ENCODE data around the gene CNIH3.

The CNIH3 gene

DNA sequence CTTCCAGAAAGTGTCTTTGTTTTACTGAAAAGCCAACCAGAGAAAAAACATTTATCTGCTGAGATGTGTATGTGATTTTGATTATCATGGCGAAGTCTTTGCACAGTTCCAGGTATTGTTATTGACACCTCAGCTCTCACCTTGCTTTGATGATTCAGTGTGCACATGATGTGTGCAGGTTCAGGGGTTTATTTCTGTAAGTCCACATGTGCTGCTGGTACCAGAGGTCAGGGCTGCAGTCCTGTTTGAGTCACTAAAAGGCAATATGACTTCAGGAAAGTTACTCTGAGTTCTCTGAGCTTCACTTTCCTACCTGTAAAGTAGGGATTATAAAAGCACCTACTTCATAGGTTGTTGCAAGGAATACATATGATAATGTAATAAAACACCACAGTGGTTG lies 97.1 kb downstream of the CNIH3 start:
- in situ Hi-C loops (cut with MboI; ENCODE audit: low sequenced_read_pairs) = no loop called here

DNA sequence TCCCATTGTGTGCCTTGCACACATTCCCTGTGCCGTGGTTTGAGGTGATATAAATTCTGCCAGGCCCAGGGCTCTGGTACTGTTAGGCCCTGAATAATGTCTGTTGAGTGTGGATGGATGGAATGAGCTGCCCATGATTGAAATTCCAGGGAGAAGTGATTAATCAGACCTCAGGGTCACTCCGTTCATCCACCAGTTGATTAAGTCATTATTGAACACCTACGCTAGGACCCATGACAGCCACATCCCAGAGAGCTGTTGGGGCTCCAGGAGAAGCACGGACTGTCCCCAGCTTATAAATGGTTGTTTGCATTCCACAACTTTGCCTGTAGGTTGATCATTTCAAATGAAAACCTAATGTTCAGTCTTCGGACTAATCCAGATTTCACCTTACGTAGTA lies 98.4 kb downstream of the CNIH3 start:
- in situ Hi-C loops (cut with MboI; ENCODE audit: low sequenced_read_pairs) = no loop called here

DNA sequence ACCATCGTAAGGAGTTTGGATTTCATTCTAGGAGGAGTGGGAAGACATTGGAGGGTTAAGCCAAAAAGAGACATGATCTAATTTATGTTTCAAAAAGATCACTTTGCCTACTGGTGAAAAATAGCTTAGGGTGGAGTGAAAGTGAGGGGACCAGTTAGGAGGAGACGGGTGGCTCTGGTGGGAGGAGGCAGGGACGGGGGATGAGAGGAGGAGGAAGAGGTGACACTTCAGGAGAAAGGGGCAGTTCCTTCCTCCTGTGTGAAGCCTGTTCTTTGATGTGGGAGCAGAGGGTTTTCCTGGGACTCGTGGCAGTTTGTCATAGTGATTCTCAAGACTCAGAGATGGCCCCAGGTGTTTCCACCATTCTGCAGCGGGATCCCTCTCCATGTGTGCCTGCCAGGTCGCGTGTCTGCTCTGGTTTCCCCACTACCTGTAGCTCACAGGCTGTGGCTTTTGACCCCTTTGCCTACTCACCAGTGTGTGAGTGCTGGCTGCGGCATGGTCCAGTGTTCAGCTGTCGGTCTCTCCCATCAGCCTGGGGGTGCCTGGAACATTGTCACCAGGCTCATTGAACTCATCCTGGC lies 102.4 kb downstream of the CNIH3 start:
- in situ Hi-C loops (cut with MboI; ENCODE audit: low sequenced_read_pairs) = no loop called here

GRCh38 chr1:224719716-224720115 lies 103.6 kb downstream of the CNIH3 start:
- in situ Hi-C loops (cut with MboI; ENCODE audit: low sequenced_read_pairs) = no loop called here

- in situ Hi-C loops (cut with MboI; ENCODE audit: low sequenced_read_pairs) = no loop called here
Measured at GRCh38 chr1:224720216-224720615, 104.1 kb downstream of the CNIH3 start.

DNA sequence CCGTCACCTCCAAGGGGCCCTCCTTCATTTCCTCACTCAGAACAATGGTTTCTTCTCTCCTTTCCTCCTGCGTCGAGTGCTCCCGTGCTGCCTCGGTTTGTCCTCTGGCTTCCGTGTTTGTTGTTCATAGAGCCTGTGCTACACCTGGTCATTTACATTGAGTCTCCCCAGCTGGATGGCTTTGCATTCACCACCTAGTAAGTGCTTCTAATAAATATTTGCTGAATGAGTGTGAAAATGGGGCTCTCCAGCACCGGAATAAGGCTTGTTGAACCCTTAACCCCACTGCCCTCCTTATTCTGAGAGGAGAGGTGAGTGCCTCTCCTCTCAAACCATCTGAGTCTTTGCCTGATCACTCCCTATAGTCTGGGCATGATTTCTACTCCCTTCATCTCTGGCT lies 104.9 kb downstream of the CNIH3 start:
- in situ Hi-C loops (cut with MboI; ENCODE audit: low sequenced_read_pairs) = no loop called here

DNA sequence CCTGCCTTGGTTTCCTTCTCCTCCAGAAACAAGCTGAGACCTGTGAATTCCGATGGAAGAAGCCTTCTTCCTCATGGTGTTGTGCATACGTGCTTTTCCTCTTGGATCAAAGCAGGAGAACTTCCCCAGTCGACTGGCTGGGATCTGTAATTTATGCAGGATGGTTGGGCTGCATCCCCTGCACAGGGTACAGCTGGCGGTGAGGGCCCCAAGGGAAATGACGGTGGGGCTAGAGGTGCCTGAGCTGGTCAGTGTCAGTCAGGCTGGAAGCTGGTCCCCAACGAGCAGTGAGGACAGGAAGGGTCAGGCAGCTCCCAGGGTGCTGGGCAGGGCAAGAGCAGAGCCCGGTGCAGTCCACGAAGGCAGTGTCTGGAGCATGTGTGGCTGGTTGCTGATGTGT lies 106.7 kb downstream of the CNIH3 start:
- in situ Hi-C loops (cut with MboI; ENCODE audit: low sequenced_read_pairs) = no loop called here

GRCh38 chr1:224724566-224724965 lies 108.4 kb downstream of the CNIH3 start:
- in situ Hi-C loops (cut with MboI; ENCODE audit: low sequenced_read_pairs) = no loop called here

DNA sequence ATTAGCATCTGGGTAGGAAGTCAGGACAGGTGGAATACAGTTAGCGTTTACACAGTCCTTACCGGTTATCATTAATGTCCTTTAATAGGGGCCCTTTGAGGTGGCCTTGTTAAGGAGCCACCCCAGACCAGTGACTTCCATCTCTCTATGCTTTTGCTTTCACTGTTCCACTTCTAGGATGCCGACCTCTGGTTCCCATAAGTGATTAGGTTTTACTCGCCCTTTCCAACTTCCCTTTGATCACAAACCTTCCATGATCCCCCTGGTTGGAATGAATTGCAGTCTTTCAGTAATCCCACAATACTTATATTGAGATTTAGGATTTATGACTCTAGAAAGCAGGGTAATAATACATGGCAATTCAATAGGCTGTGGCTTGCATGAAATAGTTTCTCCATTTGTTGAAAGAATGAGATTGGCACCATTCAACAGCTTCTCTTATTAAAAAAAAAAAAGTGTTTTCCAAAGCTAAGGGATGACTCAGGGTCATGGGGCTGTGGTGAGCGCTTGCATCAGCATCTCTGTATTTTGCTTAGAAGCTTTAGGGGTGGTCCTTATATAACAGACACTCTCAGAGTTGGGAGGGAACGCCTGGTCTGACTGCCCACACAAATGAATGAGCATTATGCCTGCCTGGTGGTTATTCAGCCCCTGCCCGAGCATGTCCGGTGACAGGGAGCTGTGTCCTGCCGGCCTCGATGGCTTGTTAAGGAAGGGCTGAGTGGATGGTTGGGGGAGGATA lies 110.5 kb downstream of the CNIH3 start:
- in situ Hi-C loops (cut with MboI; ENCODE audit: low sequenced_read_pairs) = no loop called here

- in situ Hi-C loops (cut with MboI; ENCODE audit: low sequenced_read_pairs) = no loop called here
Measured at GRCh38 chr1:224727351-224728289, 111.5 kb downstream of the CNIH3 start.

- in situ Hi-C loops (cut with MboI; ENCODE audit: low sequenced_read_pairs) = no loop called here
Measured at GRCh38 chr1:224730540-224730939, 114.4 kb downstream of the CNIH3 start.

- in situ Hi-C loops (cut with MboI; ENCODE audit: low sequenced_read_pairs) = no loop called here
Measured at GRCh38 chr1:224730965-224731364, 114.8 kb downstream of the CNIH3 start.

DNA sequence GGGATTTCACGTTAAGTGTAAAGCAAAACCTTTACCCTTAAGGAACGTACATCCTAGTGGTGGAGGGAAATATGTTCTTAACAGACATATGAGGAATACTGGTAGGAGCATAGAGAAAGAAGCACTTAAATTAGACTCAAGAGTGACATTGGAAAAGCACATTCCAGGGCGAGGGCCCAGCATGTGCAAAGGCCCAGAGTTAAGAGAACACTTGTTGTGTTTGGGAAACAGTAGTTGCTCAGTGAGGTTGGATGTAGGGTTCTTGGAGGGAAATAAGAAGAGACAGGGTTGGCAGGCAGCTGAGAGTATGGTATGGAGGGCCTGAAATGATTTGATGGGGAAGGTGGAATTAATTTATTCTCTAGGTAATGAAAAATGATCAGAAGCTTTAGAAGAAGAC lies 115.5 kb downstream of the CNIH3 start:
- in situ Hi-C loops (cut with MboI; ENCODE audit: low sequenced_read_pairs) = no loop called here

GRCh38 chr1:224732377-224733026 lies 116.4 kb downstream of the CNIH3 start:
- in situ Hi-C loops (cut with MboI; ENCODE audit: low sequenced_read_pairs) = no loop called here

- in situ Hi-C loops (cut with MboI; ENCODE audit: low sequenced_read_pairs) = no loop called here
Measured at GRCh38 chr1:224733027-224733911, 117.2 kb downstream of the CNIH3 start.

DNA sequence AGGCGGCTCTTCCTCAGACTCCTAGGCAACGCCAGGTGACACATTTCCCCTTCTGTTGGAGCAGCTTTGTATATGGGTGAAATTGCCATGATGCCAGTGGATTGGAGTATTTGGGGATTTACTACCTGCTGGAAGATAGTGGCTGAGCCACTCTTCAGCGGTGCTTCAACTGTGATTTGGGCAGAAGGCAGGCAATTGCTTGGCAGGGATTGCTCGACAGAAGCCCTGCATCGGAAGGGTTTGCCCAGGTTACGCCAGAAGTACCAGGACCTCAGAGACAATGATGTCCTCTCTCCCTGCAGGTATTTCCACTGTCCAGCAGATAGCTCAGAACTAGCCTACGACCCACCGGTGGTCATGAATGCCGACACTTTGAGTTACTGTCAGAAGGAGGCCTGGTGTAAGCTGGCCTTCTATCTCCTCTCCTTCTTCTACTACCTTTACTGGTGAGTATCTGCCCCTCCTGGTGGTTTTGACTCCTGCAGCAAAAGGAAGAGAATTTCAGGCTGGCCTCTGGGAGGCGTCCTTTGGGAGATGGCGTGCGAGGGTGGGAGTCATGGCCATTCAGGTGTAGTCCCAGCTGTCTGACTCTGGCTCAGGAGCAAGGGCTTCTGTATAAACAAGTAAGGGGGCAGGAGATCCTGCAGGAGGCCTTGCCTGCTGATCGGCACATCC lies 118.3 kb downstream of the CNIH3 start:
- in situ Hi-C loops (cut with MboI; ENCODE audit: low sequenced_read_pairs) = no loop called here

DNA sequence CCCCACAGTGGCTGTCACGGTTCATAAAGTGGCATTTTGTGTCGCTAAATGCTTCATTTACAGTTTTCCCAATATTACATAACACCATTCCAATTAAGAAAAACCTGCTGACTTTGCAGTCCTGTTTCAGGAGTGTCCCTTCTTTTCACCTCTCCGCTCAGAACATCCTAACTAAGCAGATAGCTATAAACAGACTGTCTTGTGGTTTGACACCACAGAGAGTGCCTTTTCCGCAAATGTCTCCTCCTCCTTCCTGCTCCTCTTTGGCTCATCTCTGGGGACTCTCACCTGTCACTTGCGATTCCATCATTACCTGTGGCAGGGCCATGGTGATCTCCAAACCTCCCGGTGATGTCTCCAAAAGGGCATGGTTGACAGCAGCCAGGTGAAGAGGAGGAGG lies 119.0 kb downstream of the CNIH3 start:
- in situ Hi-C loops (cut with MboI; ENCODE audit: low sequenced_read_pairs) = no loop called here

DNA sequence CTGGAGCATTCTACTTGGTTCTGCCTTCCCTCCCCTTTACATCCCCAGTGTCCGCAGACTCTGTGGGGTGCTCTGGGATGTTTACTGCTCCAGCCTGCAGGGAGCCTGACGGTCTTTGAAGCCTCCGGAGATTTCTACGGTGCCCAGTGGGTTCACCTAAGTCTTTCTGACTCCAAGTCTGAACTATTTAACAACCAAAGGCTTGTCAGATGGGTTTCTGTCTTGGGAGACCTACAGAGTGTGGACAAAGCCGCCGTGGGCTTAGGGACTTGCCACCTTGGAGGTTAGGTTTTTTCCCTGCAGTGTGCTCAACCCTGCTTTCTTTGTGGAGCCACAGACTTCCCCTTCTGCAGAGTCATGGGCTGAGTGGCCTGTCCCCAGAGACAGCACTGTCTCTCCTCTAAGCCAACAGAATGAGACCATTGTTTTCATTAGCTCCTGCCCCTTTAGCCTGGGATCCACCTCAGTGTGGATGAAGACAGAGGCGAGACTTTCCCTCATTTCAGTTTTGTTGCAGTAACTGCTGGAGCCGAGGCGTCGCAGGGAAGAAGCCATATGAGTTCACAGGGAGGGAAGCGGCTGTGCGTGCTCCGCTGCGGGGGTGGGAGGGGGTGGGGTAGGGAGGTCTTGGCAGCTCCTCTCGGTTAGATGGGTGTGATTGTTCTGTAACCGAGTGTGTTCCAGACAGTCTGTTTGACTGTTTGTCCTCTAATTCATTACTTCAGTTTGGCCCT lies 120.7 kb downstream of the CNIH3 start:
- in situ Hi-C loops (cut with MboI; ENCODE audit: low sequenced_read_pairs) = no loop called here

- in situ Hi-C loops (cut with MboI; ENCODE audit: low sequenced_read_pairs) = no loop called here
Measured at GRCh38 chr1:224737353-224737727, 121.2 kb downstream of the CNIH3 start.

Measured in HL-60/S4 (cell line).